ENCODE results near the gene HOXA3. TPM values are rescaled to one million over a fixed set of nuclear protein-coding genes. Genes with fewer than 3 reads are reported as not detected.

The HOXA3 gene
- total RNA-seq, 1 experiment from 2014 or later: 30.2 TPM

- H3K9me3 ChIP-seq (ENCODE audit: control insufficient read depth, insufficient read depth, low read depth, low read length): no peaks in the 10 kb centered on the region
- BruUV-seq (replicated peaks): no TSS peak
- TF ChIP-seq CTCF (IDR thresholded peaks at IDR 0.05) (no peak), POLR2AphosphoS5 (IDR thresholded peaks at IDR 0.05; ENCODE audit: low read depth, low read length) (no peak), TCF7L2 (IDR thresholded peaks at IDR 0.05; ENCODE audit: low read depth, low read length) (no peak), REST (IDR thresholded peaks at IDR 0.05; ENCODE audit: insufficient read depth in 1 of 2, low read depth in 2 of 2, low read length in 1 of 2) (no peak), SIN3A (IDR thresholded peaks at IDR 0.05; ENCODE audit: borderline replicate concordance, insufficient read depth, low read depth, low read length) (no peak)
- H3K36me3 ChIP-seq (ENCODE audit: control insufficient read depth, insufficient read depth, low read length): no peaks in the 10 kb centered on the region
- no peak overlapping the region for H3K4me3 ChIP-seq (ENCODE audit: low read depth in 2 of 2, low read length in 2 of 2)
- H3K27me3 ChIP-seq (ENCODE audit: control insufficient read depth, insufficient read depth, low read length): no peaks in the 10 kb centered on the region
- CTCF ChIA-PET: no interaction called here
- ATAC-seq (no peak), DNase-seq (ENCODE audit: low read depth, low spot score) (no peak)
- no peak overlapping the region for H3K27ac ChIP-seq (ENCODE audit: low read length)
- POLR2A ChIA-PET: no interaction called here
- H3K4me1 ChIP-seq (ENCODE audit: control insufficient read depth, insufficient read depth, low read length): peaks cover 11% of the 10 kb centered on the region
- in situ Hi-C loops (cut with HindIII; ENCODE audit: low pct_unique_long_range_greater_than_20kb, low sequenced_read_pairs) (no loop called here), intact Hi-C loops (cut with micrococcal nuclease; ENCODE audit: unreplicated experiment) (no loop called here)
These were observed 34.5 kb upstream of the HOXA3 start for GRCh38 chr7:27186668-27187474.

- ATAC-seq: peak; percentile 25; the same call in 1 of the 2 replicates
- Histone ChIP-seq H3K27ac (ENCODE audit: low read length) (no peak overlapping the region), H3K9me3 (ENCODE audit: control insufficient read depth, insufficient read depth, low read depth, low read length) (no peaks in the 10 kb centered on the region), H3K36me3 (ENCODE audit: control insufficient read depth, insufficient read depth, low read length) (no peaks in the 10 kb centered on the region), H3K4me3 (ENCODE audit: low read depth in 2 of 2, low read length in 2 of 2) (no peak overlapping the region), H3K4me1 (ENCODE audit: control insufficient read depth, insufficient read depth, low read length) (peaks cover 11% of the 10 kb centered on the region), H3K27me3 (ENCODE audit: control insufficient read depth, insufficient read depth, low read length) (no peaks in the 10 kb centered on the region)
- intact Hi-C loops (cut with micrococcal nuclease; ENCODE audit: unreplicated experiment) (no loop called here), in situ Hi-C loops (cut with HindIII; ENCODE audit: low pct_unique_long_range_greater_than_20kb, low sequenced_read_pairs) (no loop called here)
- BruUV-seq (replicated peaks): no TSS peak
- no peak for DNase-seq (ENCODE audit: low read depth, low spot score)
- POLR2A ChIA-PET: no interaction called here
- CTCF ChIA-PET: no interaction called here
- TF ChIP-seq REST (IDR thresholded peaks at IDR 0.05; ENCODE audit: insufficient read depth in 1 of 2, low read depth in 2 of 2, low read length in 1 of 2) (no peak), CTCF (IDR thresholded peaks at IDR 0.05) (no peak), SIN3A (IDR thresholded peaks at IDR 0.05; ENCODE audit: borderline replicate concordance, insufficient read depth, low read depth, low read length) (no peak), TCF7L2 (IDR thresholded peaks at IDR 0.05; ENCODE audit: low read depth, low read length) (no peak), POLR2AphosphoS5 (IDR thresholded peaks at IDR 0.05; ENCODE audit: low read depth, low read length) (no peak)
These were observed 33.7 kb upstream of the HOXA3 start for GRCh38 chr7:27185854-27186667.
